H9 (cell line): ENCODE measurements around the gene DAB1. TPM values are rescaled to one million over a fixed set of nuclear protein-coding genes. Genes with fewer than 3 reads are reported as not detected.

ENCODE experiments used
- DNase-seq: peaks from one replicate; pipeline ENCODE4 v3.0.0-alpha.2; 2017
- H2AFZ ChIP-seq: one replicate; pipeline ENCODE4 v1.6.1; 2013; ENCODE audit warnings: mild to moderate bottlenecking, low read length, control low read depth, moderate library complexity
- H2AK5ac ChIP-seq: 2 replicates; pipeline ENCODE4 v1.6.1; 2013; ENCODE audit warnings: low read length, control low read depth, mixed read lengths; ENCODE audit not compliant: insufficient read length
- H2BK120ac ChIP-seq: one replicate; pipeline ENCODE4 v1.6.1; 2013; ENCODE audit warnings: low read depth, mild to moderate bottlenecking, low read length, control low read depth, inconsistent platforms; ENCODE audit not compliant: poor library complexity, severe bottlenecking
- H2BK12ac ChIP-seq: 2 replicates; pipeline ENCODE4 v1.6.1; 2013; ENCODE audit warnings: low read length, control low read depth, mixed read lengths, low read depth; ENCODE audit not compliant: insufficient read length
- H2BK15ac ChIP-seq: 2 replicates; pipeline ENCODE4 v1.6.1; 2013; ENCODE audit warnings: low read depth, low read length, control low read depth
- H2BK20ac ChIP-seq: one replicate; pipeline ENCODE4 v1.6.1; 2013; ENCODE audit warnings: low read depth, mild to moderate bottlenecking, low read length, control low read depth, inconsistent platforms; ENCODE audit not compliant: poor library complexity, severe bottlenecking
- H2BK5ac ChIP-seq: 2 replicates; pipeline ENCODE4 v1.6.1; 2013; ENCODE audit warnings: low read length, control low read depth, mixed read lengths; ENCODE audit not compliant: insufficient read length
- H3K14ac ChIP-seq: 2 replicates; pipeline ENCODE4 v1.6.1; 2013; ENCODE audit warnings: low read length, control low read depth; ENCODE audit not compliant: insufficient read depth
- H3K18ac ChIP-seq: 2 replicates; pipeline ENCODE4 v1.6.1; 2013; ENCODE audit warnings: low read depth, mild to moderate bottlenecking, mixed read lengths, low read length, control low read depth; ENCODE audit not compliant: insufficient read length
- H3K23ac ChIP-seq: 2 replicates; pipeline ENCODE4 v1.6.1; 2013; ENCODE audit warnings: low read length, control low read depth, mixed read lengths, low read depth; ENCODE audit not compliant: insufficient read length
- H3K23me2 ChIP-seq: 2 replicates; pipeline ENCODE4 v1.6.1; 2013; ENCODE audit warnings: low read depth, mild to moderate bottlenecking, mixed read lengths, low read length, control low read depth; ENCODE audit not compliant: insufficient read length, poor library complexity, severe bottlenecking
- H3K27ac ChIP-seq: 2 replicates; pipeline ENCODE4 v1.5.1; 2013; ENCODE audit warnings: low read length, control low read depth, mixed read lengths, low read depth; ENCODE audit not compliant: insufficient read length
- H3K27me3 ChIP-seq: 2 replicates; pipeline ENCODE4 v1.6.1; 2013; ENCODE audit warnings: low read length, control low read depth, inconsistent platforms; ENCODE audit not compliant: insufficient read depth
- H3K4ac ChIP-seq: 2 replicates; pipeline ENCODE4 v1.6.1; 2013; ENCODE audit warnings: low read depth, mild to moderate bottlenecking, control low read depth, inconsistent platforms, low read length, moderate library complexity
- H3K4me1 ChIP-seq: 2 replicates; pipeline ENCODE4 v1.6.1; 2013; ENCODE audit warnings: low read length, control low read depth, inconsistent platforms; ENCODE audit not compliant: insufficient read depth
- H3K4me2 ChIP-seq: 2 replicates; pipeline ENCODE4 v1.6.1; 2013; ENCODE audit warnings: low read length, control low read depth, mixed read lengths; ENCODE audit not compliant: insufficient read length, insufficient read depth
- H3K56ac ChIP-seq: 2 replicates; pipeline ENCODE4 v1.6.1; 2013; ENCODE audit warnings: low read depth, mild to moderate bottlenecking, mixed read lengths, low read length, control low read depth; ENCODE audit not compliant: insufficient read length
- H3K79me1 ChIP-seq: 2 replicates; pipeline ENCODE4 v1.6.1; 2013; ENCODE audit warnings: low read depth, mild to moderate bottlenecking, moderate library complexity, low read length, control low read depth, inconsistent platforms; ENCODE audit not compliant: insufficient read depth, poor library complexity, severe bottlenecking
- H3K79me2 ChIP-seq: 2 replicates; pipeline ENCODE4 v1.6.1; 2013; ENCODE audit warnings: low read length, control low read depth, inconsistent platforms; ENCODE audit not compliant: insufficient read depth
- H3K9ac ChIP-seq: 2 replicates; pipeline ENCODE4 v1.6.1; 2013; ENCODE audit warnings: low read length, control low read depth, mixed read lengths; ENCODE audit not compliant: insufficient read length; ENCODE audit errors: extremely low read depth
- H3K9me3 ChIP-seq: one replicate; pipeline ENCODE4 v1.6.1; 2013; ENCODE audit warnings: low read depth, low read length, inconsistent platforms; ENCODE audit not compliant: control insufficient read depth
- H3T11ph ChIP-seq: one replicate; pipeline ENCODE4 v1.6.1; 2013; ENCODE audit warnings: mild to moderate bottlenecking, low read length, control low read depth, inconsistent platforms
- H4K20me1 ChIP-seq: one replicate; pipeline ENCODE4 v1.6.1; 2013; ENCODE audit not compliant: control insufficient read depth, insufficient read length, insufficient read depth
- H4K5ac ChIP-seq: 2 replicates; pipeline ENCODE4 v1.6.1; 2013; ENCODE audit warnings: low read depth, mild to moderate bottlenecking, mixed read lengths, low read length, control low read depth; ENCODE audit not compliant: insufficient read length
- H4K8ac ChIP-seq: replicated peaks from 2 replicates; pipeline ENCODE4 v1.6.1; 2013; ENCODE audit warnings: low read length, control low read depth, mixed read lengths, low read depth; ENCODE audit not compliant: insufficient read length
- H4K91ac ChIP-seq: 2 replicates; pipeline ENCODE4 v1.6.1; 2013; ENCODE audit warnings: low read depth, mild to moderate bottlenecking, moderate library complexity, mixed read lengths, low read length, control low read depth; ENCODE audit not compliant: insufficient read length
- H3K27ac Mint-ChIP-seq, 3 experiments: 2 replicates in 2 of 3; 3 replicates in 1 of 3; pipeline ENCODE4 v1.8.0; 2020 to 2021; ENCODE audit warnings: mixed read lengths in 3 of 3, mild to moderate bottlenecking in 1 of 3, moderate library complexity in 1 of 3
- H3K27me3 Mint-ChIP-seq: 2 replicates; pipeline ENCODE4 v1.8.0; 2021; ENCODE audit warnings: low read depth, mild to moderate bottlenecking, moderate library complexity, mixed read lengths
- H3K36me3 Mint-ChIP-seq, 3 experiments: 2 replicates in 2 of 3; 3 replicates in 1 of 3; pipeline ENCODE4 v1.8.0; 2020 to 2021; ENCODE audit warnings: low read depth in 3 of 3, mixed read lengths in 3 of 3; ENCODE audit not compliant: insufficient read depth in 1 of 3
- H3K4me1 Mint-ChIP-seq, 2 experiments: 2 replicates each; pipeline ENCODE4 v1.8.0; 2020; ENCODE audit warnings: mixed read lengths in 2 of 2
- H3K4me3 Mint-ChIP-seq, 2 experiments: 2 replicates in 1 of 2; 3 replicates in 1 of 2; pipeline ENCODE4 v1.8.0; 2020 to 2021; ENCODE audit warnings: mild to moderate bottlenecking in 2 of 2, mixed read lengths in 2 of 2, moderate library complexity in 1 of 2
- H3K9me3 Mint-ChIP-seq, 2 experiments: 2 replicates in 1 of 2; 3 replicates in 1 of 2; pipeline ENCODE4 v1.8.0; 2020; ENCODE audit warnings: mild to moderate bottlenecking in 2 of 2, mixed read lengths in 2 of 2, moderate library complexity in 1 of 2
- WGBS: extraction: QIAGEN DNeasy Blood & Tissue Kit; methylation state at CpG from one replicate; pipeline ENCODE4 v1.1.7; 2013; ENCODE audit warnings: missing lambda C conversion rate, low lambda C conversion rate, mixed read lengths; ENCODE audit not compliant: insufficient read length; ENCODE audit errors: extremely low coverage; 5-methylcytosine and 5-hydroxymethylcytosine counted together
- total RNA-seq: library from RNA; stranded (reverse); gene quantifications from 2 replicates; pipeline ENCODE4 v1.2.1, GENCODE V29; 2021
- TF ChIP-seq, protein P1 (sequence below): fragments of 200-600 bp; sonication (generic); conservative IDR thresholded peaks from 3 replicates; pipeline ENCODE4 v1.8.0; 2021; ENCODE audit warnings: antibody characterized with exemption, mild to moderate bottlenecking

DAB1 gene
- total RNA-seq, 1 experiment from 2014 or later = 9.3 TPM

DNA sequence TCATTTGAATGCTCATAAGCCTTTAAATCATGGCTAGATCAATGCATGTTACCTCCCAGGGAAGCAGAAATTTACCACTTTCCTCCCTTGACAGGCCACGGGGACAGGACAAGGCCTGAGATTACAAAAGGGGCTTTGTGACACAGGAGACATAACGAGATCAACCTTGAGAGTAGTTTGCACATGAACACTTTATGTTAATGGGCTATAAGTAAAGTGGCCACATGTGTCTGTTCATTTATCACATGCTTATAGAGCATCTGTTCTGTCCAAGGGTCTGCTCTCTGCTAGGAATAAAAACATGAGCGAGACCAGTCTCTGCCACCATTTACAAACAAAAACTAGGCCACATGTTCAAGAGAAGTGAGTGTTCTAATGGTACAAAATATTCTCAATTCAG lies 314.0 kb downstream of the DAB1 start:
- no peak overlapping the region for H2BK12ac ChIP-seq
- no peaks in the 10 kb centered on the region for H3K79me2 ChIP-seq
- no peak overlapping the region for H3K23ac ChIP-seq
- 0 out of 7 replicates have a peak overlapping the region, but pooled peaks of 1 of the 3 experiments have one; percentile 17 for H3K27ac Mint-ChIP-seq
- no peak overlapping the region for H4K8ac ChIP-seq
- TF ChIP-seq, protein P1, sequence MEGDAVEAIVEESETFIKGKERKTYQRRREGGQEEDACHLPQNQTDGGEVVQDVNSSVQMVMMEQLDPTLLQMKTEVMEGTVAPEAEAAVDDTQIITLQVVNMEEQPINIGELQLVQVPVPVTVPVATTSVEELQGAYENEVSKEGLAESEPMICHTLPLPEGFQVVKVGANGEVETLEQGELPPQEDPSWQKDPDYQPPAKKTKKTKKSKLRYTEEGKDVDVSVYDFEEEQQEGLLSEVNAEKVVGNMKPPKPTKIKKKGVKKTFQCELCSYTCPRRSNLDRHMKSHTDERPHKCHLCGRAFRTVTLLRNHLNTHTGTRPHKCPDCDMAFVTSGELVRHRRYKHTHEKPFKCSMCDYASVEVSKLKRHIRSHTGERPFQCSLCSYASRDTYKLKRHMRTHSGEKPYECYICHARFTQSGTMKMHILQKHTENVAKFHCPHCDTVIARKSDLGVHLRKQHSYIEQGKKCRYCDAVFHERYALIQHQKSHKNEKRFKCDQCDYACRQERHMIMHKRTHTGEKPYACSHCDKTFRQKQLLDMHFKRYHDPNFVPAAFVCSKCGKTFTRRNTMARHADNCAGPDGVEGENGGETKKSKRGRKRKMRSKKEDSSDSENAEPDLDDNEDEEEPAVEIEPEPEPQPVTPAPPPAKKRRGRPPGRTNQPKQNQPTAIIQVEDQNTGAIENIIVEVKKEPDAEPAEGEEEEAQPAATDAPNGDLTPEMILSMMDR = no peak
- H2BK15ac ChIP-seq = no peak overlapping the region
- DNase-seq = no peak
- H2BK120ac ChIP-seq = no peak overlapping the region
- no peaks in the 10 kb centered on the region for H3K79me1 ChIP-seq
- no peaks in the 10 kb centered on the region for H3K23me2 ChIP-seq
- no peak overlapping the region for H2BK5ac ChIP-seq
- H3K9me3 Mint-ChIP-seq = no peaks in the 10 kb centered on the region
- no peaks in the 10 kb centered on the region for H3K27me3 ChIP-seq
- H3K9me3 ChIP-seq = no peaks in the 10 kb centered on the region
- H3K18ac ChIP-seq = no peak overlapping the region
- no peak overlapping the region for H3K9ac ChIP-seq
- H3K27ac ChIP-seq = no peak overlapping the region
- no peak overlapping the region for H2AK5ac ChIP-seq
- no peak overlapping the region for H3T11ph ChIP-seq
- no peaks in the 10 kb centered on the region; the same call in 1 of the 2 replicates for H3K27me3 Mint-ChIP-seq
- H3K56ac ChIP-seq = no peak overlapping the region
- H3K4ac ChIP-seq = no peak overlapping the region
- no peak overlapping the region for H4K5ac ChIP-seq
- no peak overlapping the region for H3K14ac ChIP-seq
- no peaks in the 10 kb centered on the region for H3K4me1 ChIP-seq
- no peak overlapping the region for H4K91ac ChIP-seq
- H2BK20ac ChIP-seq = no peak overlapping the region
- no peak overlapping the region for H3K4me2 ChIP-seq
- H3K4me3 Mint-ChIP-seq = no peak overlapping the region
- H3K4me1 Mint-ChIP-seq = peaks cover 28 to 37% of the 10 kb centered on the region in 2 experiments
- no peaks in the 10 kb centered on the region for H3K36me3 Mint-ChIP-seq
- no peaks in the 10 kb centered on the region for H4K20me1 ChIP-seq
- WGBS = no CpG with 5 or more reads among the region's 3 CpGs
- H2AFZ ChIP-seq = no peak overlapping the region
